Measurements from ENCODE around the gene CEP104.

CEP104 gene

GRCh38 chr1:3762873-3763228 is 94.2 kb downstream of the CEP104 start:
- no peak for DNase-seq (ENCODE audit: low read depth)

- no peak for DNase-seq (ENCODE audit: low read depth)
These were observed 94.7 kb downstream of the CEP104 start for GRCh38 chr1:3762151-3762872.
